ENCODE results near the gene YIPF3. TPM values are rescaled to one million over a fixed set of nuclear protein-coding genes. Genes with fewer than 3 reads are reported as not detected.

Gene YIPF3
- total RNA-seq, 1 experiment from 2014 or later, result 81.8 TPM

DNA sequence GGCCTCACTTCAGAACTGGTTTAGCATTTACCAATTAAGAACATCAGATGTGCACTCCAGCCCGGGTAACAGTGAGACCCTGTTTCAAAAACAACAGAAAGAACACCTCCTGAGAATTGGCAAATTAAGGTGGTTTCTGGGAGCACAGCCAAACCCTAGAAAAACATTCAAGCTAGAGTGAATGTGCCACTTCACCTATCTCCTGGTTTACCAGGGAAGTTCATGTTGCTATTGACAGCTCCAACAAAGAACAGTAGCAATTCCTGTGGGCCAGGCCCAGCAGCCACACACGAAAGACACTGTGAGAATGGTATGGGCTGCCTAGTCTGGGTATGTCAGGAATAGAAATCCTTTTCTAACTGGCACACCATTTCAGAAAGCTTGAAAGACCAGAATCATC, 5.1 kb upstream of the YIPF3 start:
- ATAC-seq (no peak), DNase-seq (ENCODE audit: low read depth, low spot score) (no peak)
- peaks cover 7% of the 10 kb centered on the region; the same call in 1 of the 2 replicates for H3K4me1 ChIP-seq (ENCODE audit: control insufficient read depth, insufficient read depth, low read length)
- no peaks in the 10 kb centered on the region for H3K9me3 ChIP-seq (ENCODE audit: control insufficient read depth, insufficient read depth, low read depth, low read length)
- ChIA-PET CTCF (no interaction called here), POLR2A (no interaction called here)
- TF ChIP-seq CTCF (IDR thresholded peaks at IDR 0.05) (no peak), TCF7L2 (IDR thresholded peaks at IDR 0.05; ENCODE audit: low read depth, low read length) (no peak)
- TF ChIP-seq, protein P1, sequence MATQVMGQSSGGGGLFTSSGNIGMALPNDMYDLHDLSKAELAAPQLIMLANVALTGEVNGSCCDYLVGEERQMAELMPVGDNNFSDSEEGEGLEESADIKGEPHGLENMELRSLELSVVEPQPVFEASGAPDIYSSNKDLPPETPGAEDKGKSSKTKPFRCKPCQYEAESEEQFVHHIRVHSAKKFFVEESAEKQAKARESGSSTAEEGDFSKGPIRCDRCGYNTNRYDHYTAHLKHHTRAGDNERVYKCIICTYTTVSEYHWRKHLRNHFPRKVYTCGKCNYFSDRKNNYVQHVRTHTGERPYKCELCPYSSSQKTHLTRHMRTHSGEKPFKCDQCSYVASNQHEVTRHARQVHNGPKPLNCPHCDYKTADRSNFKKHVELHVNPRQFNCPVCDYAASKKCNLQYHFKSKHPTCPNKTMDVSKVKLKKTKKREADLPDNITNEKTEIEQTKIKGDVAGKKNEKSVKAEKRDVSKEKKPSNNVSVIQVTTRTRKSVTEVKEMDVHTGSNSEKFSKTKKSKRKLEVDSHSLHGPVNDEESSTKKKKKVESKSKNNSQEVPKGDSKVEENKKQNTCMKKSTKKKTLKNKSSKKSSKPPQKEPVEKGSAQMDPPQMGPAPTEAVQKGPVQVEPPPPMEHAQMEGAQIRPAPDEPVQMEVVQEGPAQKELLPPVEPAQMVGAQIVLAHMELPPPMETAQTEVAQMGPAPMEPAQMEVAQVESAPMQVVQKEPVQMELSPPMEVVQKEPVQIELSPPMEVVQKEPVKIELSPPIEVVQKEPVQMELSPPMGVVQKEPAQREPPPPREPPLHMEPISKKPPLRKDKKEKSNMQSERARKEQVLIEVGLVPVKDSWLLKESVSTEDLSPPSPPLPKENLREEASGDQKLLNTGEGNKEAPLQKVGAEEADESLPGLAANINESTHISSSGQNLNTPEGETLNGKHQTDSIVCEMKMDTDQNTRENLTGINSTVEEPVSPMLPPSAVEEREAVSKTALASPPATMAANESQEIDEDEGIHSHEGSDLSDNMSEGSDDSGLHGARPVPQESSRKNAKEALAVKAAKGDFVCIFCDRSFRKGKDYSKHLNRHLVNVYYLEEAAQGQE (IDR thresholded peaks at IDR 0.05; ENCODE audit: insufficient read depth in 1 of 2, low read depth in 2 of 2, low read length in 1 of 2), result no peak
- H3K27me3 ChIP-seq (ENCODE audit: control insufficient read depth, insufficient read depth, low read length), result no peaks in the 10 kb centered on the region
- peaks cover 28% of the 10 kb centered on the region for H3K36me3 ChIP-seq (ENCODE audit: control insufficient read depth, insufficient read depth, low read length)
- in situ Hi-C loops (cut with HindIII; ENCODE audit: low pct_unique_long_range_greater_than_20kb, low sequenced_read_pairs), result loop anchor here (10.0 kb wide), 1 partner anchor 73 kb away; no protein-coding TSS in a partner anchor
- no TSS peak for BruUV-seq (replicated peaks)
- H3K27ac ChIP-seq (ENCODE audit: low read length), result no peak overlapping the region
- H3K4me3 ChIP-seq (ENCODE audit: low read depth in 2 of 2, low read length in 2 of 2), result no peak overlapping the region
- intact Hi-C loops (cut with micrococcal nuclease; ENCODE audit: unreplicated experiment), result no loop called here

GRCh38 chr6:43520097-43520496, 3.4 kb upstream of the YIPF3 start:
- no TSS peak for BruUV-seq (replicated peaks)
- ChIA-PET POLR2A (no interaction called here), CTCF (no interaction called here)
- TF ChIP-seq SIN3A (IDR thresholded peaks at IDR 0.05; ENCODE audit: borderline replicate concordance, insufficient read depth, low read depth, low read length) (no peak), CTCF (IDR thresholded peaks at IDR 0.05) (no peak), POLR2AphosphoS5 (IDR thresholded peaks at IDR 0.05; ENCODE audit: low read depth, low read length) (no peak), TCF7L2 (IDR thresholded peaks at IDR 0.05; ENCODE audit: low read depth, low read length) (no peak)
- TF ChIP-seq, protein P1 (IDR thresholded peaks at IDR 0.05; ENCODE audit: insufficient read depth in 1 of 2, low read depth in 2 of 2, low read length in 1 of 2), result no peak
- Histone ChIP-seq H3K27me3 (ENCODE audit: control insufficient read depth, insufficient read depth, low read length) (no peaks in the 10 kb centered on the region), H3K9me3 (ENCODE audit: control insufficient read depth, insufficient read depth, low read depth, low read length) (no peaks in the 10 kb centered on the region), H3K36me3 (ENCODE audit: control insufficient read depth, insufficient read depth, low read length) (peaks cover 32% of the 10 kb centered on the region), H3K4me3 (ENCODE audit: low read depth in 2 of 2, low read length in 2 of 2) (no peak overlapping the region), H3K4me1 (ENCODE audit: control insufficient read depth, insufficient read depth, low read length) (peaks cover 15% of the 10 kb centered on the region), H3K27ac (ENCODE audit: low read length) (no peak overlapping the region)
- in situ Hi-C loops (cut with HindIII; ENCODE audit: low pct_unique_long_range_greater_than_20kb, low sequenced_read_pairs) (loop anchor here (10.0 kb wide), 1 partner anchor 75 kb away; no protein-coding TSS in a partner anchor), intact Hi-C loops (cut with micrococcal nuclease; ENCODE audit: unreplicated experiment) (no loop called here)
- ATAC-seq (no peak), DNase-seq (ENCODE audit: low read depth, low spot score) (no peak)
